ENCODE results near the gene BTN3A1.

DNA sequence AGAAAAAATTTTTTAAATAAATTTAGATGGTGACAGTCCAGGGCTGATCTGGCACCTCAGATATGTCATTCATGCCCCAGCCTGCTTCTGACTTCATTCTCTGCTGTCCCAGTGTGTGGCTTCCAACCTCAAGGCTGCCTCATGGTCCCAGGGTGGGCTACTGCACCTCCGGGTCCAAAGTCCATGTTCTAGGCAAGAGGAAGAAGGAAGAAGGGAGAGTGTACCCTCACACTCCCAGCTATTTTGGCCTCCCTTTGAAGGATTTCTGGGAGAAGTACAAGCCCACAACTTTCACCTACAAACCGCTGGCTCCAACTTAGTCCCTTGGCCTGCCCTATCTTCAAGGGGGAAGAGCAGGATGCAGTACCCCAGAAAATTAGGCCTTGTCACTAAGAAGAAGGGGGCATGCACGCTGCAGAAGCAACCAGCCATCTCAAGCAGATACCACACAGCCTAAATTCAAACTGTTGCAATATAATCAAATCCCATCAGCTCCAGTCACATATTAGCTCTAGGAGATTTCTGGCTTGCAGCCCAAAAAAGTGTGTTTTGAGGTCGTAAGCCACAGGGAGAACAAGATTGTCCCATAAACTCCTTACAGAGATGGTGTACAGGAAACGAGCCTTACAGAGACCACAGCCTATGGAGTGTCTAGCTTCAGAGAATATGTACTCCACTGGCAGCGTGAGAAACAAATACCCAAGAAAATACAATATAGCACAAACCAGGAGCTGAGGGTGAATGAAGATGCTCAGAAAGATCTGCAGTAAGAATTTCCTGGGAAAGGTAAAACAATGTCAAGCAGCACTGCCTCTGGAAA, 38.0 kb upstream of the BTN3A1 start:
- TF ChIP-seq POLR2A (IDR thresholded peaks at IDR 0.05) (no peak), POLR2AphosphoS5 (IDR thresholded peaks at IDR 0.05; ENCODE audit: insufficient read depth in 1 of 2, low read depth in 1 of 2) (no peak)
- TF ChIP-seq, protein P1, sequence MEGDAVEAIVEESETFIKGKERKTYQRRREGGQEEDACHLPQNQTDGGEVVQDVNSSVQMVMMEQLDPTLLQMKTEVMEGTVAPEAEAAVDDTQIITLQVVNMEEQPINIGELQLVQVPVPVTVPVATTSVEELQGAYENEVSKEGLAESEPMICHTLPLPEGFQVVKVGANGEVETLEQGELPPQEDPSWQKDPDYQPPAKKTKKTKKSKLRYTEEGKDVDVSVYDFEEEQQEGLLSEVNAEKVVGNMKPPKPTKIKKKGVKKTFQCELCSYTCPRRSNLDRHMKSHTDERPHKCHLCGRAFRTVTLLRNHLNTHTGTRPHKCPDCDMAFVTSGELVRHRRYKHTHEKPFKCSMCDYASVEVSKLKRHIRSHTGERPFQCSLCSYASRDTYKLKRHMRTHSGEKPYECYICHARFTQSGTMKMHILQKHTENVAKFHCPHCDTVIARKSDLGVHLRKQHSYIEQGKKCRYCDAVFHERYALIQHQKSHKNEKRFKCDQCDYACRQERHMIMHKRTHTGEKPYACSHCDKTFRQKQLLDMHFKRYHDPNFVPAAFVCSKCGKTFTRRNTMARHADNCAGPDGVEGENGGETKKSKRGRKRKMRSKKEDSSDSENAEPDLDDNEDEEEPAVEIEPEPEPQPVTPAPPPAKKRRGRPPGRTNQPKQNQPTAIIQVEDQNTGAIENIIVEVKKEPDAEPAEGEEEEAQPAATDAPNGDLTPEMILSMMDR (IDR thresholded peaks at IDR 0.05) = no peak

All from vagina (tissue), 2 donors.